ENCODE data around the gene PHF12.
"Not testable (repeated sequence)": the region's sequence is repeated elsewhere in the genome, so short reads cannot be mapped to it uniquely, and the experiment has no call there.

PHF12 gene

GRCh38 chr17:28901866-28902818 lies 49.2 kb downstream of the PHF12 start:
- DNase-seq = peak; percentile 14

GRCh38 chr17:28900986-28901726 lies 50.2 kb downstream of the PHF12 start:
- no peak for DNase-seq

- DNase-seq = no peak
Observed at GRCh38 chr17:28899212-28899815, 52.0 kb downstream of the PHF12 start.

GRCh38 chr17:28898527-28898955 lies 52.8 kb downstream of the PHF12 start:
- no peak for DNase-seq

DNA sequence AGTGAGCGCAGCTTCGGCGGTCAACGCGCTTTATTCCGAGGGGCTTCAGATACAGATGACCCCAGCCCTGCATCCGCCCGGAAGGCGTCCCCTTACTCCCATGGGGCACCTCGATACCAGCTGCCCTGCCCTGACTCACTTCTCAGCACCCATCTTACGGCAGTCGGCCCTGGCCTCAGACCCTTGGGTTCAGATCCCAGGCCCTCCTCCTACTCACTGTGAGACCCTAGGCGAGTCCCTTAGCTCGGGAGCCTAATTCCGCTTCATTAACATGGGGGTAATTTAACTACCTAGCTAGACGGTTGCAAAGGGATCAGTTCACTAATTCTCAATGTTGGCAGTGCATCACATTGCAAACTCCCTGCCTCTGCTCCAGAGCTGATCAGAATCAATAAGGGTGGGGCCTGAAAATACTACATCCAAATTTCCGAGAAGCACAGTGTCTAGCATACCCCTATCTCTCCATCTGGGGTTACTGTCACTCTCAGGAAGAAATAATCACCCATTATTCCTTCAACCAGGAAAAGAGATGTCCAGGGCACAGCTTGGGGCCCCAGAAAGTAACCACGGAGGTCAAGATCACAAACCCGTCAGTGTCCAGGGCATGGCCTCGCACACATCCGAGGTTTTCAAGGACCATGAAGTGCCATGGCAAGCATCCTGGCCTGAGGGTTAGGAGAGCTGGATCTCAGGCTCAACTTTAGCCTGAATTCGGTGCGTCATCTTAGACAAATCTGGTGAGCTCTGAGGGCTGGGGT lies 53.4 kb downstream of the PHF12 start:
- no peak for DNase-seq

DNA sequence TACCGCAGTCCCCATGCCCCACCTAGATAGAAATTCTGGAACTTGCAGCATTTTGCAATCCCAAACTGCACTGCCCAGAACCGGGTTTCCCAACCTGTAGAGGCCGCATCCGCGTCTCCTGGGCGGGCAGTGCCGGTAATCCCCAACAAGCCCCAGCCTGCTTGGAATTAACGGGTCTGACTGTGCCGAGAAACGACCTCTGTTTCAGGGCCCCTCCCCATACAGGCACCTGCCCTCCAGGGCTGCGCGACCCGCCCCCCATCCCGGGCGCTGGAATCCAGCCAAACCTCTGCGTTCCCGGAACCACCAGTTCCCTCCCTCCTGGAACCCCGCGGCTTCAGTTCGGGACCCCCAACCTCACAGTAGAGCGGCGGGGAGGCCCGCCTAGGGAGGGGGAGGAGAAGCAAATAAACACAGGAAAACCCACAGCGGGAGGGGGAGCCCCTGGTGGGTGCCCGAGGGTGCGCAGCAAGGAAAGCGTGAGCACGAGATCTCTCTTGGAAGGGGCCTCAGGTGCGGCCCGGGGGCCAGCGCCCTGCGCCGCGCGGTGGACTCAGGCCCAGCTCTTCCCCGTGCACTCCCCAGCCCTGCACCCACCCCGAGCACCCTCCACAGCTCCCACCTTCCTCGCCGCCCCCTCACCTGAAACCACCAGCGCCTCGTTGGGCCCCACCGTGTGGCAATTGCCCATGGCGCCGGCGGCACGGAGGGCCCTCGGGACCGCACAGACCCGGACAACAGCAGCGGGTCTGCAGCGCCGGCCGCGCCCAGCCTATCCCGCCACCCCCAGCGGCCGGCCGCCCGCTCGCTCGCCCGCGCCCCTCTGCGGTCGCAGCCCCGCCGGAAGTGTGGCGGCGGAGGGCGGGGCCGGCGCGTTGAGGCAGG lies 54.2 kb downstream of the PHF12 start, which contains the start of gene FLOT2:
Gene FLOT2, minus strand, starts transcription at position 850 of the 885 bp plus-strand sequence. Its CDS starts 159 bp downstream, at position 691.
- peak; percentile 23 for DNase-seq

GRCh38 chr17:28896491-28896883 lies 54.8 kb downstream of the PHF12 start:
- no peak for DNase-seq

GRCh38 chr17:28895794-28896447 lies 55.4 kb downstream of the PHF12 start:
- DNase-seq = no peak

DNA sequence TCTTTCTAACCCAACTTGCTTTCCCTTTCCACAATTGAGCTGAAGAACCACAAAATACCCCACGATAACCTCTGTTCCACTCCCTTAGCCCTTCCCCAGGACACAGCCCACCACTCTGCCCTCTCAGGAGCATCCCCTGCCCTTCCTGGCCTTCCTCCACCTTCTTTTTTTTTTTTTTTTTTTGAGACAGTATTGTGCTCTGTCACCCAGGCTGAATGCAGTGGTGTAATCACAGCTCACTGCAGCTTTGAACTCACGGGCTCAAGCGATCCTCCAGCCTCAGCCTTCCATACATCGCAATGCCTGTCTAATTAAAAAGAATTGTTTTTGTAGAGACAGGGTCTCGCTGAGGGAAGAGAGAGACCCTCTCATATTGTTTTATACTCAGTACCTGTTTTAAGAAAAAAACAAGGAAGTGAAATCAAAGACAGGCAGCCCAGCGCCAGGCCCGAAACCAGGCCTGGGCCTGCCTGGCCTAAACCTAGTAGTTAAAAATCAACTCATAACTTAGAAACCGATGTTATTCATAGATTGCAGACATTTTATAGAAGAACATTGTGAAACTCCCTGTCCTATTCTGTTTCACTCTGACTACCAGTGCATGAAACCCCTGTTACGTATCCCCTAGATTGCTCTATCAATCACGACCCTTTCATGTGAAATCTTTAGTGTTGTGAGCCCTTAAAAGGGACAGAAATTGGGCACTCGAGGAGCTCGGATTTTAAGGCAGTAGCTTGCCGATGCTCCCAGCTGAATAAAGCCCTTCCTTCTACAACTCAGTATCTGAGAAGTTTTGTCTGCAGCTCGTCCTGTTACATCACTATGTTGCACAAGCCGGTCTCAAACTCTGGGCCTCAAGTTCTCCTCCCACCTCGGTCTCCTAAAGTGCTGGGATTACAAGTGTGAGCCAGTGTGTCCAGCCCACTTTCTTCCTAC lies 57.8 kb downstream of the PHF12 start:
- not testable (repeated sequence) for DNase-seq

DNA sequence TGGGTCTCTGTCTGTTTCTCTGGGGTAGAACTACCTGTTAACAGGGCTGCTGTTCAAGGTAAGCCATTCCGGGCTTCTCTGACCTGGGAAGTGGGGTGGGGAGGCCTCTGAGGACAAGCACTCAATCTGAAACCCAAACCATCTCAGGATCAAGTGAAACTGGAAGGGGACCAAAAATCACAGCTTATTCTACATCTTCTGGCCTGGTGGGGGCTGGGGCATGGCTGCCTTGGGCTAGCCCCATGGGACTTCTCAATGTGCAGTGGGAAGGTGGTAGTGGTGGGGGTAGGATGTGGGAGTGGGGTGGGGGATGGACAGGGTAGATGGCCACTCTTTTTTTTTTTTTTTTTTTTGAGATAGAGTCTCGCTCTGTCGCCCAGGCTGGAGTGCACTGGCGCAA lies 59.3 kb downstream of the PHF12 start:
- no peak for DNase-seq

- DNase-seq = no peak
Observed at GRCh38 chr17:28891201-28891600, 60.1 kb downstream of the PHF12 start.

GRCh38 chr17:28889996-28890395 lies 61.3 kb downstream of the PHF12 start:
- no peak for DNase-seq

GRCh38 chr17:28888832-28889231 lies 62.5 kb downstream of the PHF12 start:
- DNase-seq = no peak

DNA sequence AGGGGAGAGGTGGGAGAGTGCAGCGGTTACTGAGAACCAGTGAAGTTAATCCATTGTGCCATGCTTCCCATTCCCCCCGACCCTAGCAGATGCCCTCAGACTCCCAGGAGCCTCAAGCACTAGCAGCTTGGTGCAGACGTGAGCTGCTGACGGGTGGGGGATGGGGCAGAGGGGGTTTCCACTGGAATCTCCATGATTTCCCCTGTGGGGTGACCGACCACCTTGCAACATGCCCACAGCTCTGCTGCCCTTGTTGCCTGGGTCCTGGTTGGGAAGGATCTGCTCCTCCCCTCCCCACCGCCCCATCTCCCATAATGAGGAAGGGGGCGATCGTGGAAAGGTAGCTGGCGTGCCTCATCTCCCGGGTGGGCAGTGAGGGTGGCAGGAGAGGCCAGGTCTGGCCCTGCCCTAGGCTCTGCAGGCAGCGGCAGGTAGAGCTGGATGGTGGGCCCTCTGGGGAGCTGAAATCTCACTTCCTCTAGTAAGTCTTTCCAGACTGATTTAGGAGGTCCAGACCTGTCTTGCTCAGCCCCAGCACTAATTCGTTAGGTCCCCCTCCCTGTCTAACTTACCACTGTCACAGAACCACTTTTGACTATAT lies 63.3 kb downstream of the PHF12 start:
- no peak for DNase-seq

DNA sequence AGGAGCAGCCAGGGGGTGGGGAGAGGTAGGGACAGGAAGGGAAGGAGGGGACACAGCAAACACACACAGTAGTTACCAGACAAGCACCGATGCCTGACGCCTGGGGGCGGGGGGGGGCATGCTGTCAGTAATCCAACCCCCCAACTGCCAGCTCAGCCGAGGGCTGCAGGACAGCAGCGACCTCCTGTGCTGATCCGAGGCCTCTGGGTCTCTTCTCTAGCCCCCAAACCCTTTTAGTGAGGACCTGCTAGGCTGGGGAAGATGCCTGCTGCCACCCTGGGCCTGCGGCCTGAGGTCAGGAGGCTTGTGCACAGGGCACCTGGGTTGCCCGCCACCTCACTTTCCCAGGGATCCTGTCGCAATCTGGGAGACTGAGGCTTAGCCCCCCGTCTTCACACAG lies 65.4 kb downstream of the PHF12 start:
- no peak for DNase-seq

DNA sequence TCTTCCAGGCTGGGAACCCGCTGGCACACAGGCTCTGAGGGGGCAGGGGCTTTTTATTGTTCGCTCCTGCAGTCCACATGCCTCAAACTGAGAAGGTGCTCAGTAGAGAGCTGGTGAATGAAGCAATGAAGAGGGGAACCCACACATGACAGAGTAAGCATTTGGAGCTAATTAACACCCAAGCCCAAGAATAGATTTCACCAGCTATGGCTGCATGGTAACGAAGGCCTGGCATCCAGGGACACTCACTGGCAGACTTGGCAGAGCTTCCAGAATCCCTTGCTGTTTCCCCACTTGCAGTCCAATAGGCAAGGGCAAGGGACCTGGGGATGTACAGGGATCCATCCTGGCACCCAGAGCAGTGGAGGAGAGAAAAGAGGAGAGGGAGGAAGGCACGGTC lies 66.0 kb downstream of the PHF12 start:
- no peak for DNase-seq

DNA sequence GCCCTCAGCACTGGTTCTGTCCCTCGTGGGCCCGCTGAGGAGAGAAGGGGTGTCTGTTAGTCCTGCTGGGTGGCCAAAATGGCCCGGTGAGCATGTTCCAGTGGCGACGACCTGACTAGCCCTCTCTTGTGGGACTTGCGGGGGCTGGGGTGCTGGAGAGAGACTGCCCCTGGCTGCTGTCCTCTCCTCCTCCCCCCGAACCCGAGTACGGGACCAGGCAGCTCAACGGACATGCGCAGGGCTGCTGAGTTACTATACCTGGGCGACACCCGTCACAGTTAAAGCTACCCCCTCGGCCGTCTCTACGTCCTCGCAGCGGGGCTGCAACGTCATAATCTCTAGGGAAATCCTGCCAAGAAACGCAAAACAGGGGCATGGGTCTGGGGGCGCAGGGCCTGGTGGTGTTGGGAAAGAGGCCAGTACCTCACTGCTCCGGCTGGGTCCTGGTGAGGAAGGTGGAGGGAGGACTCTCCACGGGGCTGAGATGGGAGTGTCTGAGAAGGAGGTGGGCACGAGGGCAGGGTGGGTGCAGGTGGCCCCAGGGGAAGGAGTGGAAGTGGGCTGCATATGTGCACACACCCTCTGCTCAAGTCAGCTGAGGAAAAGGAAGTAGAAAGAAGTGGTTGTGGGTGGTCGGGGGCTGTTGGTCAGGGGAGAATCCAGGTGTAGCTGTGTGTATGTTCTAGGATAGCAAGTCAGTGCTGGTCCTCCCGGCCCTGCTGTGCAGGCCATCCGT lies 67.2 kb downstream of the PHF12 start:
- no peak for DNase-seq

DNA sequence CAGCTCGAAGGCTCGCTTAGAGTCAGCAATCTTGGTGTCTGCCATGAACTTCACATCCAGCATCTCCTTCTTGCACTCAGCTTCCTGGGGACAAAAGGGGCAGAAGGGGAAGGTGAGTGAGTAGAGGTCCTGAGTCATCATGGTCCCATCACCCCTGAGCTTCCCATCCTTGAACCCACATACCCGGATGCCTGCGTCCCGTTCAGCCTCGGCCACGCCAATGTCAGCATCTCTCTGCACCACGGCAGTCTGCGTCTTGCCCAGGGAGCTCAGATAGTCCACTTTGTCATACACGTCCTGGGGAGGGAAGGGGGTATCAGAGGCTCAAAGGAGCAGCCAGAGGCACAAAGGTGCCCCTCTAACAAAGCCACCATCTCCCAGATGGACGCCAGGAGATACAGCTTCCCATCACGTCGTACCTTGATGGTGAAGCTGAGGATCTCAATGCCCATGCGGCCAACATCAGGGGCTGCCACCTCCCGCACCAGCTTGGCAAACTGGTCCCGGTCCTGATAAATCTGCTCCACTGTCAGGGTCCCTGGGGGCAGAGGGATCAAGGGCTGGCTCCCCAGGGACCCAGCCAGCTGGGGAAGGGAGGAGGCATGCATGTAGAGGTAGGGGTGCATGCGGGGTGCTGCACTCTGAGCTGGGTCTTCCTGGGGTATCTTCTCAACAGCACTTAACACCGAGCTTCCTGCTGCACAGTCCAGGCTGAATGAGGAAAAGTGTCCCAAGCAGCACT lies 69.0 kb downstream of the PHF12 start:
- DNase-seq = no peak
